ENCODE measurements around the gene HSD11B1L. TPM values are rescaled to one million over a fixed set of nuclear protein-coding genes. Genes with fewer than 3 reads are reported as not detected.

HSD11B1L gene
- total RNA-seq, 1 donor from 2014 or later: 6.6 TPM

DNA sequence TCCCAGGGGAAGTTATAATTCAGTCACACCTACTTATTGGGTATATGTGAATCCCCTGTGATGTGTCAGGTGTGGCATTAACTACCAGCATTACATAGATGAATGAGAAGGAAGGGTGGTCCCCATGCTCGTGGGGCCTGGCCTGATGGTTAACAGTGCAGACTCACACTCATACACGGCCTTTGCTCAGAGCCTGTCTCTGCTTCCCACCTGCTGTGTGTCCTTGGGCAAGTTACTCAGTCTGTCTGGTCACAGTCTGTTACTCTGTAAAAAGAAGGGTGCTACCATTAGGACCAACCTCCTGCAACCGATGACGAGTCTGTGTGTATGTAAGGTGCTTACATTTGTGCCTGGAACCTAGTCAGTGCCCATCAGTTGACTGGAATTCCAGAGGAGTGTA, 34.1 kb upstream of the HSD11B1L start:
- intact Hi-C loops (cut with DNase I): no loop called here
- H3K4me1 ChIP-seq: no peaks in the 10 kb centered on the region
- H3K27ac ChIP-seq: no peak overlapping the region
- no peaks in the 10 kb centered on the region for H3K27me3 ChIP-seq
- ATAC-seq (no peak), DNase-seq (no peak)
- H3K9me3 ChIP-seq: no peaks in the 10 kb centered on the region
- peaks cover 91% of the 10 kb centered on the region for H3K36me3 ChIP-seq
- no peak overlapping the region for H3K4me3 ChIP-seq
- TF ChIP-seq, protein P1, sequence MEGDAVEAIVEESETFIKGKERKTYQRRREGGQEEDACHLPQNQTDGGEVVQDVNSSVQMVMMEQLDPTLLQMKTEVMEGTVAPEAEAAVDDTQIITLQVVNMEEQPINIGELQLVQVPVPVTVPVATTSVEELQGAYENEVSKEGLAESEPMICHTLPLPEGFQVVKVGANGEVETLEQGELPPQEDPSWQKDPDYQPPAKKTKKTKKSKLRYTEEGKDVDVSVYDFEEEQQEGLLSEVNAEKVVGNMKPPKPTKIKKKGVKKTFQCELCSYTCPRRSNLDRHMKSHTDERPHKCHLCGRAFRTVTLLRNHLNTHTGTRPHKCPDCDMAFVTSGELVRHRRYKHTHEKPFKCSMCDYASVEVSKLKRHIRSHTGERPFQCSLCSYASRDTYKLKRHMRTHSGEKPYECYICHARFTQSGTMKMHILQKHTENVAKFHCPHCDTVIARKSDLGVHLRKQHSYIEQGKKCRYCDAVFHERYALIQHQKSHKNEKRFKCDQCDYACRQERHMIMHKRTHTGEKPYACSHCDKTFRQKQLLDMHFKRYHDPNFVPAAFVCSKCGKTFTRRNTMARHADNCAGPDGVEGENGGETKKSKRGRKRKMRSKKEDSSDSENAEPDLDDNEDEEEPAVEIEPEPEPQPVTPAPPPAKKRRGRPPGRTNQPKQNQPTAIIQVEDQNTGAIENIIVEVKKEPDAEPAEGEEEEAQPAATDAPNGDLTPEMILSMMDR (IDR thresholded peaks at IDR 0.05): no peak

GRCh38 chr19:5648464-5648863, 32.4 kb upstream of the HSD11B1L start:
- Histone ChIP-seq H3K27ac (no peak overlapping the region), H3K4me1 (no peaks in the 10 kb centered on the region), H3K36me3 (peaks cover 91% of the 10 kb centered on the region), H3K9me3 (no peaks in the 10 kb centered on the region), H3K4me3 (no peak overlapping the region), H3K27me3 (no peaks in the 10 kb centered on the region)
- ATAC-seq: no peak
- intact Hi-C loops (cut with DNase I): no loop called here
- TF ChIP-seq, protein P1 (IDR thresholded peaks at IDR 0.05): no peak
- no peak for DNase-seq

DNA sequence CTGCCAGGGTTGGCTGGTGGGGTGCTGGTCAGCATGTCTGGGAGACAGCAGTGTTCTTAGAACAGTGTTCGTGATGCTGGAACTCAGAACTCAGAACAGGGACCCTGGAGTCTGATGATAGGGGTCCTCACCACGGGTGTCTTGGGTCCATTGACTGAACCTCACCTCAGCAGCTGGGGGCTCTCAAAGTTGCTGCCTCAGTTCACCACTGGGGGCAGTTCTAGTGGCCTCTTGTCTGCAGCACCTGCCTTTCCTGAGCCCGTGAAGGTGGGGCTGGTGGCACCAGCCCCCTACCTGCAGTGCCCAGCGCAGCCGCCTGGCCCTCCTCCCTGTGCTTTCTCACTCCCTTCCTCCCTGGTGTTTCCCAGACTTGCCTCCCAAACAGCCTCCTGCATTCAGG, 29.5 kb upstream of the HSD11B1L start:
- TF ChIP-seq, protein P1 (IDR thresholded peaks at IDR 0.05): no peak
- no peak overlapping the region for H3K4me3 ChIP-seq
- no peaks in the 10 kb centered on the region for H3K27me3 ChIP-seq
- H3K4me1 ChIP-seq: no peaks in the 10 kb centered on the region
- H3K27ac ChIP-seq: no peak overlapping the region
- DNase-seq (no peak), ATAC-seq (no peak)
- intact Hi-C loops (cut with DNase I): no loop called here
- peaks cover 91% of the 10 kb centered on the region for H3K36me3 ChIP-seq
- H3K9me3 ChIP-seq: no peaks in the 10 kb centered on the region

DNA sequence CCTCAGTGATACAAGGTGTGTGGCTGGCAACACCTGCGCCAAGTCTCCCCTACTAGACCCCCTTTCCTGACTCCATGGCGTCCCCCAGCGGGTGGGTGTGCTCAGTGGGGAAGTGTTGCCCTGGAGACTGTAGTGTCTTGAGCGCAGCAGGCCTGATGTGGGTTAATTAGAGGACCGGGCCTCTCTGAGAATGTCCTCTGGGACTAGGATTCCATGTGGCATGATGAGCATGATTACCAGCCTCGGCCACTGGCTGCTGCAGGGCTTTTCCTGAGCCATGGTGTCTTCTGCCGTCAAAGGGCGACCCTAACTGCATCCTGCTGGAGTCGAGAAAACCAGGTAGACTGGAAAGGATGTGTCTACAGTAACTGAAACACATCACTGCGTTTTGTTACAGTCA, 28.6 kb upstream of the HSD11B1L start:
- no peaks in the 10 kb centered on the region for H3K9me3 ChIP-seq
- H3K36me3 ChIP-seq: peaks cover 91% of the 10 kb centered on the region
- intact Hi-C loops (cut with DNase I): no loop called here
- H3K4me1 ChIP-seq: no peaks in the 10 kb centered on the region
- no peaks in the 10 kb centered on the region for H3K27me3 ChIP-seq
- no peak for ATAC-seq
- no peak for DNase-seq
- H3K27ac ChIP-seq: no peak overlapping the region
- H3K4me3 ChIP-seq: no peak overlapping the region
- TF ChIP-seq, protein P1 (IDR thresholded peaks at IDR 0.05): no peak

GRCh38 chr19:5654931-5655330, 25.9 kb upstream of the HSD11B1L start:
- ATAC-seq: no peak
- peaks cover 99% of the 10 kb centered on the region for H3K36me3 ChIP-seq
- no peak for DNase-seq

More at GRCh38 chr19:5654931-5655330, 25.9 kb upstream of the HSD11B1L start:
- Histone ChIP-seq H3K27ac (no peak overlapping the region), H3K4me3 (no peak overlapping the region), H3K9me3 (no peaks in the 10 kb centered on the region), H3K27me3 (no peaks in the 10 kb centered on the region), H3K4me1 (no peaks in the 10 kb centered on the region)
- TF ChIP-seq, protein P1 (IDR thresholded peaks at IDR 0.05): no peak
- intact Hi-C loops (cut with DNase I): no loop called here
